Measurements from ENCODE around the gene GRHPR.
A peak's percentile ranks its signal among the peaks of the same experiment; 100 is the strongest.

Gene GRHPR

GRCh38 chr9:37398464-37399025 is 24.0 kb upstream of the GRHPR start:
- DNase-seq (ENCODE audit: low read depth, low spot score), result no peak

- DNase-seq (ENCODE audit: low read depth, low spot score), result no peak
Measured at GRCh38 chr9:37399336-37399735, 23.2 kb upstream of the GRHPR start.

GRCh38 chr9:37404590-37404989 is 17.9 kb upstream of the GRHPR start:
- no peak for DNase-seq (ENCODE audit: low read depth, low spot score)

GRCh38 chr9:37405350-37405749 is 17.1 kb upstream of the GRHPR start:
- DNase-seq (ENCODE audit: low read depth, low spot score), result peak; percentile 27

- no peak for DNase-seq (ENCODE audit: low read depth, low spot score)
Measured at GRCh38 chr9:37405764-37406380, 16.6 kb upstream of the GRHPR start.

- DNase-seq (ENCODE audit: low read depth, low spot score), result no peak
Measured at GRCh38 chr9:37406603-37407401, 15.7 kb upstream of the GRHPR start.

- no peak for DNase-seq (ENCODE audit: low read depth, low spot score)
Measured at GRCh38 chr9:37407468-37407867, 15.0 kb upstream of the GRHPR start.

- DNase-seq (ENCODE audit: low read depth, low spot score), result no peak
Measured at GRCh38 chr9:37408933-37409710, 13.4 kb upstream of the GRHPR start.

- DNase-seq (ENCODE audit: low read depth, low spot score), result no peak
Measured at GRCh38 chr9:37410354-37410861, 12.1 kb upstream of the GRHPR start.

- DNase-seq (ENCODE audit: low read depth, low spot score), result no peak
Measured at GRCh38 chr9:37410969-37411785, 11.3 kb upstream of the GRHPR start.

- peak; percentile 87 for DNase-seq (ENCODE audit: low read depth, low spot score)
Measured at GRCh38 chr9:37412431-37413151, 9.9 kb upstream of the GRHPR start.

- no peak for DNase-seq (ENCODE audit: low read depth, low spot score)
Measured at GRCh38 chr9:37413311-37413710, 9.2 kb upstream of the GRHPR start.

GRCh38 chr9:37414503-37414943 is 8.0 kb upstream of the GRHPR start:
- no peak for DNase-seq (ENCODE audit: low read depth, low spot score)

- peak; percentile 93 for DNase-seq (ENCODE audit: low read depth, low spot score)
Measured at GRCh38 chr9:37415011-37415719, 7.3 kb upstream of the GRHPR start.

- DNase-seq (ENCODE audit: low read depth, low spot score), result no peak
Measured at GRCh38 chr9:37417252-37417803, 5.2 kb upstream of the GRHPR start.

GRCh38 chr9:37417857-37418618 is 4.5 kb upstream of the GRHPR start:
- no peak for DNase-seq (ENCODE audit: low read depth, low spot score)

- no peak for DNase-seq (ENCODE audit: low read depth, low spot score)
Measured at GRCh38 chr9:37419204-37419603, 3.3 kb upstream of the GRHPR start.
